H1 (cell line): ENCODE measurements around the gene BRD7. TPM values are rescaled to one million over a fixed set of nuclear protein-coding genes. Genes with fewer than 3 reads are reported as not detected.

Experiments
- CTCF ChIA-PET: fragments of 300-600 bp; sonication (Branson Sonifier 250); formaldehyde crosslinking; loops from one replicate; lab custom pipeline; 2021; ENCODE audit not compliant: partially characterized antibody; lab: Charles Lee
- POLR2A ChIA-PET: fragments of 300-600 bp; sonication (Branson Sonifier 250); formaldehyde crosslinking; loops from one replicate; lab custom pipeline; 2021; ENCODE audit warnings: inconsistent platforms; ENCODE audit not compliant: partially characterized antibody; lab: Charles Lee
- DNase-seq, 2 experiments: peaks; one replicate each; pipeline versions ENCODE4 v3.0.0 to v3.0.0-alpha.2; 2010 to 2022; ENCODE audit warnings: low spot score in 2 of 2, low read depth in 1 of 2, mixed read lengths in 1 of 2
- FAIRE-seq: peaks from 2 replicates; lab custom pipeline; 2011; peaks lifted over from hg19 to GRCh38; lab: Jason Lieb, UNC
- H2AFZ ChIP-seq: 2 replicates; pipeline ENCODE4 v1.8.1; 2012; ENCODE audit warnings: low read length, inconsistent platforms
- H2AK5ac ChIP-seq: 2 replicates; pipeline ENCODE4 v1.6.1; 2013; ENCODE audit warnings: low read depth, low read length
- H2BK120ac ChIP-seq: replicated peaks from 2 replicates; pipeline ENCODE3; 2013; ENCODE audit warnings: low read depth, low read length, inconsistent platforms
- H2BK12ac ChIP-seq: 2 replicates; pipeline ENCODE4 v1.6.1; 2013; ENCODE audit warnings: low read depth, low read length
- H2BK15ac ChIP-seq: 2 replicates; pipeline ENCODE4 v1.6.1; 2013; ENCODE audit warnings: low read length
- H2BK20ac ChIP-seq: 2 replicates; pipeline ENCODE4 v1.6.1; 2013; ENCODE audit warnings: low read length
- H2BK5ac ChIP-seq: 2 replicates; pipeline ENCODE4 v1.6.1; 2013; ENCODE audit warnings: low read depth, low read length
- H3K14ac ChIP-seq: 2 replicates; pipeline ENCODE4 v1.6.1; 2013; ENCODE audit warnings: inconsistent platforms; ENCODE audit not compliant: insufficient read length
- H3K18ac ChIP-seq: 2 replicates; pipeline ENCODE4 v1.6.1; 2013; ENCODE audit warnings: low read length; ENCODE audit errors: extremely low read depth
- H3K23ac ChIP-seq: 2 replicates; pipeline ENCODE4 v1.6.1; 2013; ENCODE audit warnings: inconsistent platforms; ENCODE audit not compliant: insufficient read length
- H3K23me2 ChIP-seq: 2 replicates; pipeline ENCODE4 v1.6.1; 2013; ENCODE audit warnings: low read depth, low read length
- H3K27ac ChIP-seq: 2 replicates; pipeline ENCODE4 v1.6.1; 2011; ENCODE audit warnings: low read depth, low read length, inconsistent platforms
- H3K27me3 ChIP-seq, 4 experiments: replicated peaks in 1 of 4; 1 replicate in 1 of 4; 2 replicates in 3 of 4; pipeline versions ENCODE4 v1.6.1 to v1.8.1; 2011 to 2013; ENCODE audit warnings: low read length in 3 of 4, mild to moderate bottlenecking in 3 of 4, inconsistent platforms in 2 of 4, mixed read lengths in 2 of 4, moderate library complexity in 1 of 4; ENCODE audit not compliant: control insufficient read depth in 3 of 4, insufficient read depth in 3 of 4; ENCODE audit errors: extremely low read depth in 1 of 4
- H3K36me3 ChIP-seq, 4 experiments: 2 replicates each; pipeline versions ENCODE4 v1.6.1 to v1.8.1; 2011 to 2013; ENCODE audit warnings: mild to moderate bottlenecking in 4 of 4, low read length in 3 of 4, moderate library complexity in 2 of 4, control low read depth in 1 of 4, inconsistent platforms in 1 of 4; ENCODE audit not compliant: insufficient read depth in 4 of 4, control insufficient read depth in 2 of 4
- H3K4ac ChIP-seq: replicated peaks from 2 replicates; pipeline ENCODE3; 2013; ENCODE audit warnings: low read length, low read depth, mixed read lengths, inconsistent platforms; ENCODE audit not compliant: insufficient read length
- H3K4me1 ChIP-seq, 4 experiments: replicated peaks in 1 of 4; 1 replicate in 1 of 4; 2 replicates in 3 of 4; pipeline versions ENCODE4 v1.6.1 to v1.8.1; 2011 to 2013; ENCODE audit warnings: low read length in 3 of 4, inconsistent platforms in 2 of 4, mixed read lengths in 1 of 4; ENCODE audit not compliant: insufficient read depth in 4 of 4, control insufficient read depth in 3 of 4
- H3K4me2 ChIP-seq, 2 experiments: 2 replicates each; pipeline versions ENCODE4 v1.6.1 to v1.8.1; 2011 to 2013; ENCODE audit warnings: low read depth in 2 of 2, low read length in 2 of 2, control low read depth in 1 of 2, inconsistent platforms in 1 of 2, mild to moderate bottlenecking in 1 of 2; ENCODE audit not compliant: insufficient read depth in 1 of 2
- H3K4me3 ChIP-seq, 4 experiments: fragments of 200-600, 300-600 bp in 1 of 4; sonication (generic), shearing (Covaris generic), sonication (Bioruptor Twin) in 1 of 4; 2 replicates each; pipeline versions ENCODE4 v1.5.1 to v1.8.1; 2011 to 2016; ENCODE audit warnings: low read length in 4 of 4, low read depth in 3 of 4, control low read depth in 2 of 4, inconsistent platforms in 2 of 4, mild to moderate bottlenecking in 2 of 4, mixed read lengths in 1 of 4, moderate library complexity in 1 of 4; ENCODE audit not compliant: insufficient read depth in 2 of 4; ENCODE audit errors: extremely low read depth in 1 of 4
- H3K56ac ChIP-seq: replicated peaks from 2 replicates; pipeline ENCODE3; 2013; ENCODE audit warnings: low read depth, mild to moderate bottlenecking, mixed read lengths, low read length, inconsistent platforms; ENCODE audit not compliant: insufficient read length
- H3K79me1 ChIP-seq: 2 replicates; pipeline ENCODE4 v1.6.1; 2013; ENCODE audit warnings: low read depth, low read length, control low read depth
- H3K79me2 ChIP-seq, 2 experiments: 2 replicates each; pipeline versions ENCODE4 v1.6.1 to v1.8.1; 2012 to 2013; ENCODE audit warnings: low read length in 2 of 2, mild to moderate bottlenecking in 2 of 2, inconsistent platforms in 1 of 2; ENCODE audit not compliant: insufficient read depth in 2 of 2, control insufficient read depth in 1 of 2
- H3K9ac ChIP-seq, 4 experiments: replicated peaks in 1 of 4; 1 replicate in 1 of 4; 2 replicates in 3 of 4; pipeline versions ENCODE4 v1.6.1 to v1.8.1; 2011 to 2013; ENCODE audit warnings: low read depth in 3 of 4, low read length in 3 of 4, control low read depth in 2 of 4, mild to moderate bottlenecking in 2 of 4, moderate library complexity in 2 of 4, inconsistent platforms in 1 of 4; ENCODE audit errors: extremely low read depth in 1 of 4
- H3K9me3 ChIP-seq, 2 experiments: 2 replicates each; pipeline versions ENCODE4 v1.6.1 to v1.8.1; 2012 to 2013; ENCODE audit warnings: mild to moderate bottlenecking in 2 of 2, moderate library complexity in 2 of 2, control low read depth in 1 of 2, inconsistent platforms in 1 of 2, low read depth in 1 of 2, low read length in 1 of 2, mixed read lengths in 1 of 2; ENCODE audit not compliant: insufficient read depth in 2 of 2
- H4K20me1 ChIP-seq, 2 experiments: replicated peaks in 1 of 2; 2 replicates each; pipeline versions ENCODE3 to v1.8.1; 2011 to 2013; ENCODE audit warnings: inconsistent platforms in 2 of 2, low read length in 2 of 2, mild to moderate bottlenecking in 1 of 2; ENCODE audit not compliant: insufficient read depth in 2 of 2, control insufficient read depth in 1 of 2
- H4K5ac ChIP-seq: 2 replicates; pipeline ENCODE4 v1.6.1; 2013; ENCODE audit warnings: low read length, low read depth, mixed read lengths, inconsistent platforms; ENCODE audit not compliant: insufficient read length
- H4K8ac ChIP-seq: 2 replicates; pipeline ENCODE4 v1.8.0; 2013; ENCODE audit warnings: mild to moderate bottlenecking, moderate library complexity, low read length, inconsistent platforms; ENCODE audit not compliant: insufficient read depth; ENCODE audit errors: extremely low read depth
- H4K91ac ChIP-seq: replicated peaks from 2 replicates; pipeline ENCODE3; 2013; ENCODE audit warnings: low read length, mixed read lengths, inconsistent platforms; ENCODE audit not compliant: insufficient read length
- BCL11A ChIP-seq, 2 experiments: IDR thresholded peaks; one replicate each; pipeline ENCODE4 v1.6.1; 2011; ENCODE audit warnings: low read depth in 2 of 2, low read length in 2 of 2, mild to moderate bottlenecking in 2 of 2
- RNF2 ChIP-seq: fragments of 200-900, 300-1000 bp; sonication (generic); IDR thresholded peaks from 2 replicates; pipeline ENCODE4 v1.7.1; 2016; ENCODE audit warnings: borderline replicate concordance, low read depth, mild to moderate bottlenecking, antibody characterized with exemption, low read length; ENCODE audit not compliant: poor library complexity, severe bottlenecking; ENCODE audit errors: missing control alignments
- SIN3A ChIP-seq, 2 experiments: IDR thresholded peaks in 1 of 2; conservative IDR thresholded peaks in 1 of 2; 2 replicates each; pipeline ENCODE4 v1.6.1; 2011 to 2012; ENCODE audit warnings: low read length in 2 of 2, improper control_type of control experiment in 1 of 2, low read depth in 1 of 2, mild to moderate bottlenecking in 1 of 2
- SIRT6 ChIP-seq: IDR thresholded peaks from one replicate; pipeline ENCODE4 v1.7.1; 2012; ENCODE audit warnings: low read length, inconsistent platforms
- WGBS, 2 experiments: shearing (Covaris generic) in 1 of 2; methylation state at CpG; one replicate each; pipeline versions ENCODE4 v1.1.6 to v1.1.7; 2013 to 2015; ENCODE audit warnings: low lambda C conversion rate in 2 of 2, mixed read lengths in 2 of 2, inconsistent platforms in 1 of 2, low coverage in 1 of 2, missing lambda C conversion rate in 1 of 2; ENCODE audit not compliant: insufficient replicate concordance in 2 of 2, insufficient coverage in 1 of 2, insufficient read length in 1 of 2; ENCODE audit errors: extremely low coverage in 1 of 2, missing lambda C conversion rate in 1 of 2; 5-methylcytosine and 5-hydroxymethylcytosine counted together
- polyA plus RNA-seq, 7 experiments: library from polyadenylated mRNA; depleted of rRNA in 3 of 7; stranded (reverse) in 5 of 7; unstranded in 2 of 7; fragments of >200 nt in 5 of 7; fragments of 200-250 nt in 2 of 7; gene quantifications; 1 replicate in 5 of 7; 2 replicates in 1 of 7; 4 replicates in 1 of 7; pipeline versions ENCODE4 v1.2.1 to v1.2.3, GENCODE V29; 2011 to 2013; ENCODE audit warnings: missing spikeins in 2 of 7, mixed read lengths in 2 of 7
- total RNA-seq: library from RNA; stranded (reverse); fragmentation: NEBNext Ultra II Directional; extraction: Animal tissue kit (Norgen Biotek cat#: 25700); gene quantifications from 2 replicates; pipeline ENCODE4 v1.2.1, GENCODE V29; 2021

Gene BRD7
- total and polyA plus RNA-seq, 2 of the 8 experiments (the other 6 are each of a cell fraction or from before 2014, with no cell fraction given): 42.5 to 120 TPM

GRCh38 chr16:50306287-50306686 lies 62.5 kb downstream of the BRD7 start:
- H2BK15ac ChIP-seq: no peak overlapping the region
- 99% methylated on average over 9 of the region's 9 CpGs; no CpG with 5 or more reads in 1 of the 2 experiments for WGBS, 2 experiments
- H2BK12ac ChIP-seq: no peak overlapping the region
- ChIA-PET POLR2A (interaction anchor here (0.8 to 1.2 kb wide), 3 partner anchors 12 to 153 kb away, joined by 3 to 4 read pairs (median 3); no protein-coding TSS in a partner anchor), CTCF (interaction anchor here (0.7 to 1.2 kb wide), 5 partner anchors 21 to 287 kb away, joined by 3 to 4 read pairs (median 3); no protein-coding TSS in a partner anchor)
- no peaks in the 10 kb centered on the region for H4K20me1 ChIP-seq
- FAIRE-seq (no peak), DNase-seq (peak in 1 of 2 experiments; percentile 38)
- no peak overlapping the region for H3K4me2 ChIP-seq
- no peaks in the 10 kb centered on the region for H3K36me3 ChIP-seq
- H2BK20ac ChIP-seq: no peak overlapping the region
- no peak overlapping the region for H3K18ac ChIP-seq
- H3K23me2 ChIP-seq: no peaks in the 10 kb centered on the region
- no peaks in the 10 kb centered on the region for H3K79me2 ChIP-seq
- no peak overlapping the region for H3K4ac ChIP-seq
- no peak overlapping the region for H2AFZ ChIP-seq
- H3K4me1 ChIP-seq: no peaks in the 10 kb centered on the region; a peak in 1 of 7 replicates
- no peaks in the 10 kb centered on the region for H3K79me1 ChIP-seq
- H4K5ac ChIP-seq: no peak overlapping the region
- H3K14ac ChIP-seq: no peak overlapping the region
- H4K91ac ChIP-seq: no peak overlapping the region
- no peak overlapping the region for H3K9ac ChIP-seq
- no peak overlapping the region for H3K23ac ChIP-seq
- TF ChIP-seq RNF2: no peak
- no peak for TF ChIP-seq BCL11A (IDR thresholded peaks at IDR 0.05; ENCODE audit: low read depth in 2 of 2, low read length in 2 of 2)
- no peak for TF ChIP-seq SIN3A (conservative IDR thresholded peaks at IDR 0.05 in 1 of 2, IDR thresholded peaks at IDR 0.05 in 1 of 2; ENCODE audit: low read depth in 1 of 2, low read length in 2 of 2)
- TF ChIP-seq SIRT6: no peak
- H3K9me3 ChIP-seq: no peaks in the 10 kb centered on the region; a peak in 1 of 4 replicates
- peak overlapping the region; percentile 89 for H4K8ac ChIP-seq
- H2BK120ac ChIP-seq: no peak overlapping the region
- H3K27me3 ChIP-seq: no peaks in the 10 kb centered on the region
- H3K4me3 ChIP-seq: no peak overlapping the region
- no peak overlapping the region for H3K27ac ChIP-seq
- no peak overlapping the region for H2AK5ac ChIP-seq
- no peak overlapping the region for H3K56ac ChIP-seq
- H2BK5ac ChIP-seq: no peak overlapping the region
